Neuronal stem cell (in vitro differentiated cells): ENCODE measurements around the gene SBNO2.

Source experiments
- DNase-seq: peaks from one replicate; pipeline ENCODE4 v3.0.0-alpha.2; 2013; ENCODE audit warnings: low spot score
- H2AFZ ChIP-seq: one replicate; pipeline ENCODE4 v1.6.1; 2013; ENCODE audit warnings: mild to moderate bottlenecking, low read length, inconsistent platforms
- H2AK5ac ChIP-seq: 2 replicates; pipeline ENCODE4 v1.6.1; 2013; ENCODE audit warnings: low read depth, mild to moderate bottlenecking, inconsistent platforms, low read length, moderate library complexity, mixed read lengths
- H2BK120ac ChIP-seq: 2 replicates; pipeline ENCODE4 v1.6.1; 2013; ENCODE audit warnings: low read depth, mild to moderate bottlenecking, inconsistent platforms, low read length, moderate library complexity, mixed read lengths
- H2BK12ac ChIP-seq: one replicate; pipeline ENCODE4 v1.6.1; 2013; ENCODE audit warnings: low read length, inconsistent platforms
- H2BK15ac ChIP-seq: 2 replicates; pipeline ENCODE4 v1.6.1; 2013; ENCODE audit warnings: mild to moderate bottlenecking, low read length, inconsistent platforms, mixed read lengths
- H2BK5ac ChIP-seq: one replicate; pipeline ENCODE4 v1.6.1; 2013; ENCODE audit warnings: inconsistent platforms, mild to moderate bottlenecking, low read length, moderate library complexity
- H3K14ac ChIP-seq: one replicate; pipeline ENCODE4 v1.6.1; 2013; ENCODE audit warnings: low read length, inconsistent platforms
- H3K18ac ChIP-seq: 2 replicates; pipeline ENCODE4 v1.6.1; 2013; ENCODE audit warnings: low read length, inconsistent platforms
- H3K23ac ChIP-seq: 2 replicates; pipeline ENCODE4 v1.6.1; 2013; ENCODE audit warnings: low read depth, mild to moderate bottlenecking, mixed read lengths, low read length, inconsistent platforms; ENCODE audit not compliant: poor library complexity
- H3K27ac ChIP-seq: replicated peaks from 3 replicates; pipeline ENCODE4 v1.5.1; 2013; ENCODE audit warnings: low read length, inconsistent platforms
- H3K27me3 ChIP-seq, 3 experiments: 2 replicates each; pipeline ENCODE4 v1.6.1; 2013; ENCODE audit warnings: low read length in 3 of 3, mild to moderate bottlenecking in 2 of 3, inconsistent platforms in 1 of 3, low read depth in 1 of 3, mixed read lengths in 1 of 3, moderate library complexity in 1 of 3; ENCODE audit not compliant: control insufficient read depth in 3 of 3, insufficient read depth in 3 of 3
- H3K36me3 ChIP-seq, 2 donors: replicated peaks in 1 of 2; 2 replicates each; pipeline ENCODE4 v1.6.1; 2013; ENCODE audit warnings: low read length in 2 of 2; ENCODE audit not compliant: control insufficient read depth in 2 of 2, insufficient read depth in 2 of 2
- H3K4ac ChIP-seq: 2 replicates; pipeline ENCODE4 v1.6.1; 2013; ENCODE audit warnings: inconsistent platforms, mild to moderate bottlenecking, low read length, moderate library complexity
- H3K4me1 ChIP-seq, 2 donors: 1 replicate in 1 of 2; 2 replicates in 1 of 2; pipeline ENCODE4 v1.6.1; 2013; ENCODE audit warnings: low read length in 2 of 2, low read depth in 1 of 2; ENCODE audit not compliant: control insufficient read depth in 2 of 2, insufficient read depth in 1 of 2
- H3K4me2 ChIP-seq: one replicate; pipeline ENCODE4 v1.6.1; 2013; ENCODE audit warnings: mild to moderate bottlenecking, low read length, inconsistent platforms; ENCODE audit not compliant: insufficient read depth, poor library complexity, severe bottlenecking
- H3K4me3 ChIP-seq, 2 donors: 2 replicates each; pipeline ENCODE4 v1.5.1; 2013; ENCODE audit warnings: low read length in 2 of 2, mild to moderate bottlenecking in 2 of 2, inconsistent platforms in 1 of 2, moderate library complexity in 1 of 2
- H3K79me1 ChIP-seq: one replicate; pipeline ENCODE4 v1.6.1; 2013; ENCODE audit warnings: low read depth, mild to moderate bottlenecking, inconsistent platforms, low read length, moderate library complexity
- H3K9ac ChIP-seq: one replicate; pipeline ENCODE4 v1.6.1; 2013; ENCODE audit warnings: mild to moderate bottlenecking, low read depth, low read length, inconsistent platforms; ENCODE audit not compliant: poor library complexity
- H3K9me3 ChIP-seq, 2 donors: replicated peaks in 1 of 2; 2 replicates each; pipeline versions ENCODE3 to v1.6.1; 2013; ENCODE audit warnings: low read length in 2 of 2, mild to moderate bottlenecking in 2 of 2, inconsistent platforms in 1 of 2, low read depth in 1 of 2, mixed read lengths in 1 of 2, moderate library complexity in 1 of 2; ENCODE audit not compliant: control insufficient read depth in 2 of 2, insufficient read depth in 1 of 2
- H4K8ac ChIP-seq: one replicate; pipeline ENCODE4 v1.6.1; 2013; ENCODE audit warnings: low read depth, mild to moderate bottlenecking, inconsistent platforms, low read length, moderate library complexity
- H4K91ac ChIP-seq: one replicate; pipeline ENCODE4 v1.6.1; 2013; ENCODE audit warnings: low read length, low read depth, mild to moderate bottlenecking, inconsistent platforms; ENCODE audit not compliant: poor library complexity
- WGBS, 2 donors: extraction: QIAGEN DNeasy Blood & Tissue Kit; methylation state at CpG; one replicate each; pipeline ENCODE4 v1.1.7; 2013; ENCODE audit warnings: missing lambda C conversion rate in 2 of 2, mixed read lengths in 1 of 2; ENCODE audit not compliant: insufficient read length in 2 of 2, insufficient replicate concordance in 1 of 2; ENCODE audit errors: extremely low coverage in 2 of 2; 5-methylcytosine and 5-hydroxymethylcytosine counted together

SBNO2 gene

DNA sequence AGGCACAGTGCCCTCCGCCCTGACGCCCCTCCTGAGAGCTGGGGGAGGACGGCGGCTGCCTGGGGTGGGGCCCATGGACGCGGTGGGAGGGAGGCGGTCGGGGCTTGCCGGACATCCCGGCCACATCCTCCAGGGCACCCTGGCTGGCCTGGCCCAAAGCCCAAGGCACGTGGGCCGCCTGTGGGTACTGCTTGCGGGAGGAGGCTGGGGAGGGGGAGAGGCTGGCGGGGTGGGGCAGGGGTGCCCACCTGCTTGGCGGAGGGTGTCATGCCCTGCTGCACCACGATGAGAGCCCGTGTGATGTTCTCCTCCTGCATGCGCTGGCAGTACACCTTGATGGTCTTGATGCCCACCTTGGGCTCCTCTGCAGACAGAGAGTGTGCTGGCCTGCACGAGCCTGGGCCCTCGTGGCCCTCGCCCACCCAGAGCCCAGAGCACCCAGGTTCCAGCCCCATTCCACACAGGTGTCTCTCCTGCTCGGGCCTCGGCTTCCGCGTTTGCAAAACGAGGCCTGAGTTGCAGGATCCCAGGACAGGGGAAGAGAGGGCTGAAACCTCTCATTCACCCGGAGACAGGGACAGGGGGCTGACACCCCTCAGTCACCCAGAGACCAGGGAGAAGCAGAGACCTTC is 82.4 kb downstream of the SBNO2 start:
- H3K18ac ChIP-seq, result no peak overlapping the region

DNA sequence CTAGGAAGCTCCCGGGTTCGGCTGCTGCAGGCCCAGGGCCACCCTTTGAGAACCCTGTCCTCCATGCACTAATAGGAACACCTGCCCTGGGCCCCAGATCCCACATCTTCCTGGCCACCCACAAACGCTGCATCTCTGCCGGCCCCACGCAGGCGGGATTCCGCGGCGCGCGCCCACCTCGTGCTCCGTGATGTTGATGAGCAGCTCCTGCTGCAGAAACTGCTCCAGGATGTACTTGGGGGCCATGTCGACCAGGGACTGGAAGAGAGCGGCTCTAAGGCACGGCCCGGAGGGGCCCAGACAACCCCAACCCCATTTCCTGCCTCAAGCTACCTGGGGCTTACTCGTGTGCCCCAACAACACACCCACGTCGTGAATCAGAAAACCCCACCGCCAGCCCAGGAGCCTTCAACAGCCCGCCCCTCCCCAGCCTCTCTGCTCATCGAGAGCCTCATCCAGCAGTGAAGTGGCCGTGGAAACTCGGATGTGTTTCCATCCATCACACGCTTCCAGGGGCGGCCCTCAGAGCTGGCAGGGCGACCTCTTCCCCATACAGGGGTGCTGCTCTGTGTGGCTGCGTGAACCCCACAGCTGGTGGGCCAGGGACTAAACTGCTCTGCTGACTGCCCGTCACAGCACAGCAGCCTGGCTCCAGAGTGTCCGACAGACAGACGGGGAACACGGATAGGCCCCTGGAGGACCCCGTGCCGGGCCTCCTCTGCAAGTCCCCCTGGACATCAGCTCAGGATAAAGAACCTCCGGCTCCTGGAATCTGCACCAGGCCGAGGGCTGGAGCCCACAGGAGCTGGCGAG is 83.1 kb downstream of the SBNO2 start:
- peaks cover 18% of the 10 kb centered on the region for H3K79me1 ChIP-seq
- no peak overlapping the region for H2BK12ac ChIP-seq
- no peaks in the 10 kb centered on the region for H3K27me3 ChIP-seq
- no peak overlapping the region for H2AFZ ChIP-seq
- peaks cover 9 to 11% of the 10 kb centered on the region in 2 donors for H3K4me1 ChIP-seq
- H2BK120ac ChIP-seq, result no peak overlapping the region
- H3K4ac ChIP-seq, result no peak overlapping the region
- H3K9me3 ChIP-seq, result no peaks in the 10 kb centered on the region
- H2BK15ac ChIP-seq, result no peak overlapping the region
- no peak overlapping the region for H3K4me3 ChIP-seq
- H3K9ac ChIP-seq, result no peak overlapping the region
- H3K14ac ChIP-seq, result no peak overlapping the region
- H3K18ac ChIP-seq, result no peak overlapping the region
- DNase-seq, result no peak
- H3K23ac ChIP-seq, result no peak overlapping the region
- no peak overlapping the region for H4K8ac ChIP-seq
- no peak overlapping the region for H2BK5ac ChIP-seq
- H3K4me2 ChIP-seq, result no peak overlapping the region
- H4K91ac ChIP-seq, result no peak overlapping the region
- no CpG with 5 or more reads among the region's 38 CpGs for WGBS, 2 donors
- no peak overlapping the region for H2AK5ac ChIP-seq
- H3K27ac ChIP-seq, result no peak overlapping the region
- peaks cover 34 to 69% of the 10 kb centered on the region in 2 donors for H3K36me3 ChIP-seq

More for the DNA sequence above, 82.4 kb downstream of the SBNO2 start:
- Histone ChIP-seq H3K79me1 (peaks cover 18% of the 10 kb centered on the region), H2BK12ac (no peak overlapping the region), H3K9ac (no peak overlapping the region), H3K4me1 (peaks cover 9 to 11% of the 10 kb centered on the region in 2 donors), H4K91ac (no peak overlapping the region), H3K36me3 (peaks cover 33 to 62% of the 10 kb centered on the region in 2 donors), H3K23ac (no peak overlapping the region), H3K27ac (no peak overlapping the region), H3K4me3 (no peak overlapping the region), H3K4ac (no peak overlapping the region), H3K27me3 (no peaks in the 10 kb centered on the region), H2BK5ac (no peak overlapping the region), H3K14ac (no peak overlapping the region), H2AK5ac (no peak overlapping the region), H3K9me3 (no peaks in the 10 kb centered on the region), H4K8ac (no peak overlapping the region), H2BK120ac (no peak overlapping the region), H2BK15ac (no peak overlapping the region), H3K4me2 (no peak overlapping the region), H2AFZ (no peak overlapping the region)
- WGBS, 2 donors, result no CpG with 5 or more reads among the region's 27 CpGs
- no peak for DNase-seq

DNA sequence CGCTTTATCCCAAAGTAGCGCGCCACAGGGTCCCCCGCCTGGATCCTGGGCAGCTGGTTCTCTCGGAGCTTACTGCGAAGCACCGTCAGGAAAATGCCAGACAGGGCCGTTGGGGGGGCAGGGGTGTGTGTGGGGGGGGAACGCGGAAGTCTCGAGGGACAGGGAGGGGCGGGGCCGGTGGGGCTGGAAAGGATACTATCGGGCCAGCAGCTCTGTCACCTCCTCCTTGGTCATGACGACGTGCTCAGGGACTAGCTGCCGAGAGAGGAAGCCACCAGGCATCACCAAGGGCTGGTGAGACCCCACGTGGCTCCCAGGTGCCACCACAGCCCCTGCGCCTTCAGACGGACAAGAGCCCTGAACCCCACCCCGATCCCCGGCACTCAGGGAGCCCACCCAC is 84.2 kb downstream of the SBNO2 start:
- Histone ChIP-seq H3K4ac (no peak overlapping the region), H2AFZ (no peak overlapping the region), H3K36me3 (peaks cover 35 to 80% of the 10 kb centered on the region in 2 donors), H3K27me3 (no peaks in the 10 kb centered on the region), H3K79me1 (peaks cover 18% of the 10 kb centered on the region), H2BK12ac (no peak overlapping the region), H3K18ac (no peak overlapping the region), H2BK120ac (no peak overlapping the region), H3K23ac (no peak overlapping the region), H3K9me3 (no peaks in the 10 kb centered on the region), H2AK5ac (no peak overlapping the region), H2BK5ac (no peak overlapping the region), H3K4me3 (no peak overlapping the region), H4K91ac (no peak overlapping the region), H3K14ac (no peak overlapping the region), H3K9ac (no peak overlapping the region), H3K4me1 (peaks cover 7 to 9% of the 10 kb centered on the region in 2 donors), H3K4me2 (no peak overlapping the region), H4K8ac (no peak overlapping the region), H2BK15ac (no peak overlapping the region), H3K27ac (no peak overlapping the region)
- DNase-seq, result no peak
- no CpG with 5 or more reads among the region's 22 CpGs for WGBS, 2 donors

- H3K9me3 ChIP-seq, result no peaks in the 10 kb centered on the region
- H3K27ac ChIP-seq, result no peak overlapping the region
- H3K18ac ChIP-seq, result no peak overlapping the region
- H3K4ac ChIP-seq, result no peak overlapping the region
- H2BK15ac ChIP-seq, result no peak overlapping the region
- no peak overlapping the region for H4K8ac ChIP-seq
- H3K23ac ChIP-seq, result no peak overlapping the region
- no peak overlapping the region for H2BK120ac ChIP-seq
- H4K91ac ChIP-seq, result no peak overlapping the region
- H2AK5ac ChIP-seq, result no peak overlapping the region
- H3K4me3 ChIP-seq, result no peak overlapping the region
- H3K14ac ChIP-seq, result no peak overlapping the region
- no peak overlapping the region for H3K4me2 ChIP-seq
- peaks cover 15% of the 10 kb centered on the region for H3K79me1 ChIP-seq
- H2BK5ac ChIP-seq, result peak overlapping the region; percentile 39
- WGBS, 2 donors, result no CpG with 5 or more reads among the region's 32 CpGs
- no peak overlapping the region for H3K9ac ChIP-seq
- H2BK12ac ChIP-seq, result no peak overlapping the region
- no peak for DNase-seq
- H3K4me1 ChIP-seq, result peaks cover 4 to 8% of the 10 kb centered on the region in 2 donors
- H3K27me3 ChIP-seq, result no peaks in the 10 kb centered on the region
- peaks cover 37 to 84% of the 10 kb centered on the region in 2 donors for H3K36me3 ChIP-seq
- H2AFZ ChIP-seq, result no peak overlapping the region
These were observed 84.8 kb downstream of the SBNO2 start for GRCh38 chr19:1089126-1089771.
